HG03571 (cell line): ENCODE data around the gene GPR119.
A peak's percentile ranks its signal among the peaks of the same experiment; 100 is the strongest.
"Not testable (repeated sequence)": the region's sequence is repeated elsewhere in the genome, so short reads cannot be mapped to it uniquely, and the experiment has no call there.

Experiments
- ATAC-seq: cut with Tn5 transposase; IDR thresholded peaks from one replicate; pipeline ENCODE4 v1.9.1; 2021; ENCODE audit not compliant: unreplicated experiment

The GPR119 gene

DNA sequence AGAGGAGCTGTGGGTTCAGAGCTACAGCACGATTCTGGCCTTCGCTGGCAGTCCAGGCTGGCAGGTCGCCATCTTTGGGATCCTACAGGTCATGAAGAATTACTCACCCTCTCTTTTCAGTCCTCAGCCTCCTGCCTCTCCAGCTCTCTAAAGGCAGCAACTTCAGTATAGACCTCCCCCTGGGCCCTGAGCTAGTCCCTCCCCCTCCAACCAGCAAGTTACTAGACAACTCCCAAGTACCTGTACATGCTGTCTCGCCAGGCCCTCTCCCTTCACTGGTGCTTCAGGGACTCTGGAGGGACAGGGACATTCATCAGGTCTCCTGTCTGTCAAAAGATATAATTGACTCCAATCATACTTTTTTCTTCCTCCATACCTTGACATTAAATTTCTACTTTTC lies at the start of gene GPR119:
Gene GPR119 (minus strand): TSS at position 155 of the 400 bp plus-strand sequence. CDS start 227 bp downstream, outside the sequence.
- no peak for ATAC-seq

DNA sequence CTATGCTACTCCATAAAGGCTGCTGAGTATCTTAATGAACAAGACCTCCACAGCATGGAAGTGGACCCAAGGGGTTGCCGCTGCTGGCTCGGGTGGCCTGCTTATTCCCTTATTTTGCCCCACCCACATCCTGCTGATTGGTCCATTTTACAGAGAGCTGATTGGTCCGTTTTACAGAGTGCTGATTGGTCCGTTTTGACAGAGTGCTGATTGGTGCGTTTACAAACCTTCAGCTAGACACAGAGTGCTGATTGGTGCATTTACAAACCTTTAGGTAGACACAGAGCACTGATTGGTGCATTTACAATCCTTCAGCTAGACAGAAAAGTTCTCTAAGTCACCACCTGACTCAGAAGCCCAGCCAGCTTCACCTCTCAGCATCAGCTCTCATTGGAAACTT lies 43.8 kb upstream of the GPR119 start:
- not testable (repeated sequence) for ATAC-seq

- ATAC-seq, result no peak
Observed at GRCh38 chrX:130426531-130426930, 41.1 kb upstream of the GPR119 start.

DNA sequence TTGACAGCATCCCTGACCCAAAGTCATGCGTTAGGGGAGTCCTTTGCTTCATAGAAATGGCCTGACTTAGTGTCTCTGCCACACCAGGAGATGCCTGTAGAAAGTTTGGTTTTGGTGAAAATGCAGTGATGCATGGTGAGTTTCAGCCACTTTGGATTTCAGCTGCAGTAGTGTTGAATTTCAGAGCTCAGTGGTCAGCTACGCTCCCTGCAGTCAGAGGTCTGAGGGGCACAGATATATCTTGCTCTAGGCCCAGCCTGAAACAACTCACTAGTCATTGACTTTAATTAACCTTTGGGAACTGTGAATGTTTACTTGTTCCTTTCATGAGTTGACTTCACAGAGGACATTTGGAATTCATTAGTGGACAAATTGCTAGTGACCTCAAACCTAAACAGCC lies 33.8 kb upstream of the GPR119 start:
- no peak for ATAC-seq

- ATAC-seq, result no peak
Observed at GRCh38 chrX:130418740-130419139, 33.3 kb upstream of the GPR119 start.

DNA sequence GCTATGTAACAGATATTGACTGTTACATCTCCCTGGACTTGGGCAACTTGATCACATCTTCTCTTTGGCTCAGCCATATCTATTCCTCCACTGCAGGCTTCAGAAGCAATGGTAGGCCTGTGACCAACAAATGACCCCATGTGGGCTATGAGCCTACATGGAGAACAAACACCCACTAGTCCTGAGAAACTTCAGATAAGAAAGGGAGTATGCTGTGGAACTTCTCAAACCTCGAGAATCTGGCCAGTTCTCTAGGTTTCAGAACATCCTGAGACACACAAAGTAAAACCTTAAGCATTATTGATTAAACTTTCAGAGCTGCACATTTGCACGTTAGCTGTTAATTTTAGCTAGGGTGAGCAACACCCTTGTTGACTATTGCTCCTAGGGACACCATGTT lies 32.6 kb upstream of the GPR119 start:
- ATAC-seq, result no peak

DNA sequence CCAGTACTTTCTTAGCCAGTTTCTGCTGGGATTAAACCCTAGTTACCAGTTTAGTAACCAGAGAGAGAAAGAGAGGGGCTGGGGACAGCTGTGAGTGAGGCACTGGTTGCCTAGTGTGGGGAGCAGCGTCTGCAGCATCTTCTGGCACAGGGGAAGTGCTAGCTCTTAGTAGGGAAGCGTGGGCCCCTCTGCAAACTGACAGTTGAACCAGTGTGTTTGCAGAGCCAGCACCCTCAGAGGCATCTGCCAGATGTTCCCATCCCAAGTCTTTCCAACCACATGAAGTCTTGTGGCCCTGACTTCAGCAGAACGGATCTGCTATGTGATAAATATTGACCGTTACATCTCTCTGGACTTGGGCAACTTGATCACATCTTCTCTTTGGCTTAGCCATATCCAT lies 31.3 kb upstream of the GPR119 start:
- ATAC-seq, result no peak

GRCh38 chrX:130415201-130415600 lies 29.7 kb upstream of the GPR119 start:
- ATAC-seq, result no peak

GRCh38 chrX:130414800-130415199 lies 29.3 kb upstream of the GPR119 start:
- no peak for ATAC-seq

- no peak for ATAC-seq
Observed at GRCh38 chrX:130413415-130413814, 27.9 kb upstream of the GPR119 start.

DNA sequence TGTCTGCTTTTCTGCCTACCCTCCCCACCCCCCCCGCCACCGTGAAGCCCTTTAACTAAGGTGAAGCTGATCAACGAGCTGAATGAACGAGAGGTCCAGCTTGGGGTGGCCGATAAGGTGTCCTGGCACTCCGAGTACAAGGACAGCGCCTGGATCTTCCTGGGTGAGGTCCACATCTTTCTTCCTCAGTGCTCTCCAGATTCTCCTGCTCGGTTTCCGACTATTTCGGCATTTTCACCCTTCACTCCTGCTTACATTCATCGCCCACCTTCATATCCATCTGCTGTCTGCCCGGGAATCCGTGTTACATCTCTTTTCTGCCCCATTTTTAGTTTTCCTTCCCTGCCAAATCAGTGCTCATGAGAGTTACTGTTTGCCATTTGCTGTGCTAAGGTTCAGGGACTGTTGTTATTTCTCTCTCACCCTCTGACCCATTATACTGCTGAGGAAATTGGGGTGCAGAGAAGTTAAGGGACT lies 16.8 kb upstream of the GPR119 start:
- no peak for ATAC-seq

- ATAC-seq, result peak; percentile 93
Observed at GRCh38 chrX:130401415-130402207, 16.1 kb upstream of the GPR119 start, which contains the start of gene RBMX2. TSS of gene RBMX2 (plus strand) at chrX:130401987. CDS start at chrX:130402033, 46 bp downstream.

DNA sequence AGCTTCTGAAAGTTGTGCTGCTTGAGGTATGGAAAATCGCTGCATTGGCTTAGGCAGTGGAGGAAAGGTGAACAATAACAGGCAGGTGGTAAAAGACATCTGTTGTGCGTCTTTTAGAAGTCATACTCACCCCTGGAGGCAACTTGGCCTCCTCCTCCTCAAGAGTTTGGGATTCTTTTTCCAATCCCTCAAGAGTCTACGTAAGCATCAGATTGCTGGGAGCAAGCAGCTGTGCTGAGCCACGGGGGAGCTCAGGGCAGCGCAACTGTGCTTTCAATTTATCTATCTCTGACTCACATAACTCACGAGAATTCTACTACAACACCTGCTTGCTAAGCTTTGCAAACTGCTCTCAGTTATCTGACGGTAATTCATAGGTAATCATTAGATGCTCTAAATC lies 9.9 kb upstream of the GPR119 start:
- no peak for ATAC-seq

- ATAC-seq, result no peak
Observed at GRCh38 chrX:130393451-130394074, 8.1 kb upstream of the GPR119 start.

DNA sequence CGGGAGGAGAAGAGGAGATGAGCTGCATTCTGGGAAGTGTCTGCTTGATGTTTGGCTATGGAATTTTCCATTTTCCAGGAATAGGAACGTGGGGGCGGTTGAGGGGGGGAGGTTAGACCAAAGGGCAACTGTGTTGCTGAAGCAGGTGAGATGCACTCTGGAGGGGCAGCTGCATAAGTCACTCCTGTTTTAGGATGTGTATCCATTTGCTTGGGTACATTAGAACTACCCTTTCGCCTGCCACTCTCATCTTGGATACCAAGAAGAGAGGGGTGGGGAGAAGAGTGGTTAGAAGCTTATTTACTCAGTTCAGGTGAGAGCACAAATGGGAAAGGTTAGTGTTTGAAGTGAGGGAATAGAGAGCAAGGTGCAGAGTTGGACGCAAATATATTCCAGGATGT lies 934 bp upstream of the GPR119 start:
- no peak for ATAC-seq

GRCh38 chrX:130378024-130378669 lies 7.3 kb downstream of the GPR119 start:
- no peak for ATAC-seq

DNA sequence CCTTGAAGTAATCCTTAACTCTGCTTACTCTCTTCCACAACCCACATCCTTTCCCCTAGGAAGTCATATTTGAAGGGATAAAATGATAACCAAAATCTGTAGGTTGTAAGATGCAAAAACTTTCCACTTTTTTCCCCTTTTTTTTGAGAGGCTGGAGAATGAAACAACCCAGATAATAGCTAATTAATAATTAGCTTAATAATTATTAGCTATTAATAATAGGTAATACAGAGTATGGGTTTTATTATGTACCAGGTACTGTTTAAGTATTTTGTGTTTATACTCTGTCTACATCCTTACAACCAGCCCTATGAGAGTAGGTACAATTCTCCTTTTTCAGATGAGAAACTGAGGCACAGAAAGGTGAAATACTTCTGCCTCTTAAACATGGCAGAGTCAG lies 9.4 kb downstream of the GPR119 start:
- ATAC-seq, result no peak

- ATAC-seq, result not testable (repeated sequence)
Observed at GRCh38 chrX:130352050-130352449, 33.4 kb downstream of the GPR119 start.

DNA sequence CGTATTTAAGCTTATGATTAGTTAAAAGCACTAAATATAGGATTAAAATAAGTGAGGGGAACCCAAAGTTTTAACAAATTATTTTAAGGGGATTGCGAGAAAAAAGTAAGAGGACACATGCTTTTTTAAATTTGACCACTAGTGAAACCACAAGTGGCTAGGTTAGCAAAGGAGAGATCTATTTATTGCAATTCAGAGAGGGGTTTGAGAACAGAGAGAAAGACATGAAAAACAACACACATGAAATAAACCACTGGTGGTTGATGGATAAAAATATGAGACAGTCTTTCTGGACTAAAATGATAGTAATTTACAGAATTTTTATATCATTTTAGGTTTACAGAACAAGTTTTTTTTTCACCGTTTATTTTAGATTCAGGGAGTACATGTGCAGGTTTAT lies 33.9 kb downstream of the GPR119 start:
- ATAC-seq, result no peak

DNA sequence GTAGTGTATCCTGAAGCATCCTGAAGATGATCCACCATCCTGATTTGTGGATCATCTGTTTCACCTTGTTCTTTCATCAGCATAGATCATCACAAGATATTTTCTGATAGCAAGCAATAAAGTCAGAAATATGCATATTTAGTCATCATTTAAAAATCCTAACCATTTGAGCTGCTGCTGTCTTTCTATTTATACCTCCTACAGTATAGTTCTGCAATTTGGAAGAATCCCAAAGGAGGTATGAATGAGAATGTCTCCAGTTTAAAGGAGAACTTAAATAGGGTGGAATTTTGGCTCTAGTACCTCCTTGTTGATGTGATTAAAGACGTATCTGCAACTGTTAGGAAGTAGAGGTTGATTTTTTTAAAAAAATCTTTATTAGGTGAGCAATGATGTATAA lies 38.2 kb downstream of the GPR119 start:
- ATAC-seq, result no peak

GRCh38 chrX:130343411-130343810 lies 42.1 kb downstream of the GPR119 start:
- ATAC-seq, result no peak

GRCh38 chrX:130340271-130340670 lies 45.2 kb downstream of the GPR119 start:
- ATAC-seq, result peak; percentile 10
